NCI-H748 (cell line): ENCODE results near the gene GP1BB.
"Not testable (repeated sequence)": the region's sequence is repeated elsewhere in the genome, so short reads cannot be mapped to it uniquely, and the experiment has no call there.

Experiments
- DNase-seq: peaks from one replicate; lab custom pipeline; 2025; ENCODE audit not compliant: unreplicated experiment; lab: John Stamatoyannopoulos, UW

Gene GP1BB

DNA sequence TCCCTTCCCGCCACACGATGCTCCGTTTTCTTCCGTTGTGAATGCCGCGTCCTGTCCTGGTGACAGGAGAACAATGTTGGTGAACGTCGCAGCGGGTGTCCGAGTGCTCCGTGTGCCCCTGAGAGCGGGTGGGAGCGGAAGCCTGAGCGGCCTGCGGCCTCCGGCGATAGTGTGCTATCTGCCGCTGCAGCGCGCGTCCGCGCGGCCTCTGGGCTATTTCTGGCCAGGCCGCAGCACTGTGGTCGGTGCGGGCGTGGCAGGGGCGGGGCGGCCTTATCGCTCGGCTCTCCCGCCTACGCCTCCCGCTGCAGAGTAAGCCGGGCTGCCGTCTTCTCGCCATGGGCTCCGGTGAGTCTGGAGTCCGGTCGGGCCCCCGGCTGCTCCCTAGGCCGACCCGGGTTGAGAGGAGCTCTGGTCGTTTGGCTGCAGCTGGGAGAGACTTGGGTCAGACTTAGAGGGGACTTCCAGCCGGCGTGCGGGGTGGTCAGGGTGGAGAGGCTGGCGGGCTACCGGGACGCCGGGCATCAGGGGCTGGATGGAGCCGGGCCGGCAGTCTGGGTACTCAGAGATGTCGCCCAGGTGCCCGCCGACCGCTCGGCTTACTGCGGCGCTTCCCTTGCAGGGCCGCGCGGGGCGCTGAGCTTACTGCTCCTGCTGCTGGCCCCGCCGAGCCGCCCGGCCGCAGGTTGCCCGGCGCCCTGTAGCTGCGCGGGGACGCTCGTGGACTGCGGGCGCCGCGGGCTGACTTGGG is at the start of gene GP1BB:
Gene GP1BB (plus strand): TSS at position 308 of the 751 bp plus-strand sequence. CDS start 31 bp downstream, at position 339.
- peak; percentile 63 for DNase-seq

DNA sequence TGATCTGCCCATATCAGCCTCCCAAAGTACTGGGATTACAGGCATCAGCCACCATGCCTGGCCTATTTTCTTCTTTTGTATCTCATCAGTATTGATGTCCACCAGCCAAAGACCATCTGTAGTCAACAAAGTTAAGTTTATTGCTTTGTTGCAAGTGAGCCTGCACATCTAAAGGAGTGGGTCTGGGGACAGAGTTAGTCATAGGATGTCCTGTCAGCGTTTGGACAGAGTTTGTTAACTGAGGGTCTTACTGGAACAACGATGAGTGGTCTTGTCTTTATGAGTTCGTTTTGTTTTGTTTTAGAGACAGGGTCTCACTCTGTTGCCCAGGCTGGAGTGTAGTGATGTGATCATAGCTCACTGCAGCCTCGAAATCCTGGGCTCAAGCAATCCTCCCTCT is 49.7 kb upstream of the GP1BB start:
- DNase-seq = no peak

DNA sequence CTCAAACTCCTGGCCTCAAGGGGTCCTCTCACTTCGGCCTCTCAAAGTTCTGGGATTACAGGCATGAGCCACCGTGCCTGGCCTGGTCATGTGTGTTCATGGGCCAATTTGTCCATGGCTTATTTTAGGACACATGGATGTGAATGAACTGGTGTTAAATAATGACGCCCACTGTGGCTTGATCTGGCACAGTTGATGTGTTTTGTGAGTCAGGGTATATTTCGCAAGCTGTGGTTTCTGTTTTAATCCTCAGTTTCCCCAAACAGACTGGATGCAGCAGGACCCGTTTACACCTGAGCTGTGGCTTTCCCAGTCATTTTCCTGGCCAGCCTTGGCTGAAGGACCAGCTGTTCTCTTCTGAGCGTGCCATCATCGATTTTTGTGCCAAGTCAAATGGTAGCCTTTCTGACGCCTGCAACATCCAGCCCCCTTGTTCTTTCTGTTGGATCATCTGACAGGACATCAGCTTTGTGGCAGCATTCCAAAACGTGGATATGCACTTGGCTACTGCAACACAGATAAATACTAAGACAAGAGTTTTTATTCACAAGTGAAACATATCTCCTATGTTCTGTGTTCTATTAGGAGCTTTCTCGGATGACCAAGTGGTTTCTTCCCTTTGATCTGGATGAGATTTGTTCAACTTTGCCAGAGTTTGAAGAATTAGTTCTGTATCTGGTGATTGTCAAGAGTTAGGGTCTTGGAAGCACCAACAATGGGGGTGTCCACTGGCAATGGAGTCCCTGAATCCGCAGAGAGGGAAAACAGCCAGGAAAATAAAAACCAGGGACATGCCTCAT is 49.0 kb upstream of the GP1BB start:
- no peak for DNase-seq

DNA sequence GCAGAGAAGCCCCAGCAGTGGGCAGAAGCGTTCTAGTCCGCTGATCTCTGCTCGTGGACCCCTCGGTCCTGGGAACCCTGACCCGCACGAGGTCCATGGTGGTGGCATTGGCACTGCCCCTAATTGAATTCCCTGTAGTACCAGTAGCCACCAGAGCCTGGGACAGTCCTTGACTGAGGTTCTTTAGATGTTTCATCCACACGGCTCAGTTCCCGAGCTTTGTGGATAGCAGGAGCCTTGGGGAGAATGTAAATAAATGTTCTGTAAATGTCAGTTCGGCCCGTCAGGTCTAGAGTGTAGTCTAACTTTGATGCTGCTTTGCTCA is 48.4 kb upstream of the GP1BB start:
- DNase-seq = no peak

DNA sequence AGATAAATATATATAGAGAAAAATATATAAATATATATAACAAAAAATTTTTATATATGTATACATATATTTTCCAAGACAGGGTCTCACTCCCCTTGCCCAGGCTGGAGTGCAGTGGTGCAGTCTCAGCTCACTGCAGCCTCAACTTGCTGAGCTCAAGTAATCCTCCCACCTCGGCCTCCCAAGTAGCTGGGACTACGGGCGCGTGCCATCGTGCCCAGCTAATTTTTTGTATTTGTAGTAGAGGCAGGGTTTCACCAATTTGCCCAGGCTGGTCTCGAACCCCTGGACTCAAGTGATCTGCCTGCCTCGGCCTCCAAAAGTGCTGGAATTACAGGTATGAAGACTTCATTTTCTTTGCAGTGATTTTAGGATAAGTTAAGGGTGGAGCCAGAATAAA is 47.9 kb upstream of the GP1BB start:
- DNase-seq = no peak

DNA sequence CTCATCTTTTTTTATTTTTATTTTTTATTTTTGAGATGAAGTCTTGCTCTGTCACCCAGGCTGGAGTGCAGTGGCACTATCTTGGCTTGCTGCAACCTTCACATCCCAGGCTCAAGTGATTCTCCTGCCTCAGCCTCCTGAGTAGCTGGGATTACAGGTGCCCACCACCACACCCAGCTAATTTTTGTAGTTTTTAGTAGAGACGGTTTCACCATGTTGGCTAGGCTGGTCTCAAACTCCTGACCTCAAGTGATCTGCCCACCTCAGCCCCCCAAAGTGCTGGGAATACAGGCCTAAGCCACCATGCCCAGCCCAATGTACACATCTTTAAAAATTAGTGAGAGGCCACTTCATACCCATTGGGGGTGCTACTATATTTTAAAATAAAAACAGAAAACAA is 46.9 kb upstream of the GP1BB start:
- not testable (repeated sequence) for DNase-seq

DNA sequence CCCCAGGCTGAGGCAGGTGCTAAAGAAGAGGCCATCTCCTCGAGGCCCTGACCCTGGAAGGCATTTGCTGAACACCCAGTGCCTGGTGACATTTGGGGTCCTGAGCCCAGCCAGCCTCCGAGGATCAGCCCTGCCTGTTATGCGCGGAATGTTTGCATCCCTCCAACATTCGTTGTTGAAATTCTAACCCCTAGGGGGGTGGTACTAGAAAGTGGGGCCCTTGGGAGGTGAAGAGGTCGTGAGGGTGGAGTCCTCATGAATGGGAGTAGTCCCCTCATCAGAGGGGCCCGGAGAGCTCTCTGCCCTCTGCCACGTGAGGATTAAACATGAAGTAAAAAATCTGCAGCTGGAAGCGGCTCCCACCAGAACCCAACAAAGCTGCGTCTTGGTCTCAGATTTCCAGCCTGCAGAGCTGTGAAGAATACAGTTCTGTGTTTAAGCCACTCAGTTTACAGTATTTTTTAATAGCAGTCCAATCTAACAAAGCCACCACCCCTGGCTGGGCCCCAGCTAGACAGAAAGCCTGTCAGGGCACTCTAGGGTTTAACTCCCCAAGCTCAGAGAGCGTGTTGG is 44.3 kb upstream of the GP1BB start:
- no peak for DNase-seq

DNA sequence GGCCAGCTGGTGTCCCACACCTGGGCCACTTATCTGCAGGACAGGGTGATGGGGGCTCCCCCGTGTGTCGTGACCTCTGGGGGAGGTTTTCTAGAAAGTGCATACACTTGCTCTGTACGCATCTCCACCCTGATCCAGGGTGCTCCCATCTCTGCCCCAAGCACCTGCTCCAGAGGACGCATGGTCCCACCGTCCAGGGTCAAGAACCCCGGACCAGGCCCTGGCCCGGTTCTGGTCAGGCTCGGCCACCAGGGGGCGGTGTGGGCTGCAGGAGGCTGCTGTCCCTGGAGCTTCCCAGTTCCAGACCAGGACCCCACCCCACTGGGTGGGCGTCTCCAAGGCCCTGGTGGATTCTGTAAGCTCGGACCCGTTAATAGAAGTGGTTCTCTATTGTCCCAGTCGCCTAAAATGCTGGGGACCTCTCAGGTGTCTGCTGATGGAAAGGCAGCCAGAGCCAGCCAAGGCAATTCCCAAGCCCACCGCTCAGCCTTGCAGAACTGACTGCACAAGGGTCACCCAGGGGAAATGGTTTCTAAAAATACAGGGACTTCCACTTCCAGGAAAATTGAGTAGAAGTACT is 43.7 kb upstream of the GP1BB start:
- DNase-seq = peak; percentile 5

DNA sequence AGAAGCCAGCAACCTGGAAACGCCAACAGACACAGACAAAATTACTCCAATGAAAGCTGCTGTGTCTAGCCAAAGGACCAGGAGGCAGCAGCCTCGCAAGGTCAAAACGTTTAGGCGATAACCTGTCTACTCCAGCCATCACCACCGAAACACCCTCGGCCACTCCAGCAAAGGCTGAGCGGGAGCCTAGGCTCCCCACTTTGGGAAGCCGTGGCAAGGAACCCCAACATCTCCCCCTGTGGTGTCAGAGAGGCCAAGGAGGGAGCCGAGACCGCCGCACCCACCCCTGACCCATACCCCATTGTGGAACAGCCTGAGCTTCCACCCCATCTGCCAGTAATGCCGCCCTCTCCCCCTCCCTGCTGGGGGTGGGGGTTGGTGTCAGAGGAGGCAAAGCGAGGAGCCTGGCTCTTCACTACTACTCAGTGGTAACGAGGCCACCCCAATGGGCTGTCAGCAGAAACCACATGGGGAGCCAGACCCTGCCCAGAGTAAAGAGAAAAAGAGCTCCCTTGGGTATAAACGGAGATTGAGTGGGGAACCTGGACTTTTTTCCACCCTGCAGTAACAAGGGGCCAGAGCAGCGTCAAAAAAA is 43.0 kb upstream of the GP1BB start:
- no peak for DNase-seq

DNA sequence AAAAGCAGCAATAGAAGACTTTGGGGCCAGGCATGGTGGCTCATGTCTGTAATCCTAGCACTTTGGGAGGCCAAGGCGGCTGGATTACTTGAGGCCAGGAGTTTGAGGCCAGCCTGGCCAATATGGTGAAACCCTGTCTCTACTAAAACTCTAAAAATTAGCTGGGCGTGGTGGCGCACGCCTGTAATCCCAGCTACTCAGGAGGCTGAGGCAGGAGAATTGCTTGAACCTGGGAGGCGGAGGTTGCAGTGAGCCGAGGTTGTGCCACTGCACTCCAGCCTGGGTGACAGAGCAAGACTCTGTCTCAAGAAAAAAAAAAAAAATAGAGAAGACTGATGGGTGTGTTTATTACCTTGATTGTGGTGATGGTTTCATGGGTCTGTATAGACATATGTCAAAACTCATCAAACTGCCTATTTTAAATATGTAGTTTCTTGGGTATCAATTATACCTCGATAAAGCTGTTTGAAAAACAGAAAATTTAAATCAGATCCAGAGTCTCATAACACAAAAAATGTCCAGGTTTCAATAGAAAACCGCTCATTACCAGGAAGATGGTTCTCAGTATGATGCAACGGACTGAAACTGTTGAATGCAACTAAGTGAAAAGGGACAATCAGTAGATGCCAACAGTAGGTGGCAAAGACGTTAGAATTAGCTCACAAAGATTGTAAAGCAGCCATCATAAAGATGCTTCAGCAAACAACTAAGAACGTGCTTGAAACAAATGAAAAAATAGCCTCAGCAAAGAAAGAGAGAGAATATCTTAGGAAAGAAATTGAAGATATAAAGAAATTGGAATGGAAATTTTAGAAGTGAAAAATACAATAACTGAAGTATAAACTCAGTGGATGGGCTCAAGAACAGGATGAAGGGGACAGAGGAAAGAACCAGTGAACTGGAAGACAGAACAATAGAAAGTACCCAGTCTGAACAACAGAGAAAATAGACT is 42.2 kb upstream of the GP1BB start:
- no peak for DNase-seq

DNA sequence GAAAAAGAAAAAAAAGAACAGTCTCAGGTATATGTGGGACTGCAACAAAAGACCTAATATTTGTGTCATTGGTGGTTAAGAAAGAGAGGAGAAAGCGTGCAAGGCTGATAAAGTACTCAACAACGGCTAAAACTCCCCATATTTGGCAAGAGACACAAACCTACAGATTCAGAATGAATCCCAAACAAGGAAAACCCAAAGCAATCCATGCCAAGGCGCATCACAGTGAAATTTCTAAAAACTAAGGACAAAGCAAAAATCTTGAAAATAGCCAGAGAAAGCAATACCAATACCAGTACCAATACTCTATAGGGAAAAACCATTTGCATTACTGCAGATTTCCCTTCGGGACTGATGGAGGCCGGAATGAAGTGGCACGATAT is 41.5 kb upstream of the GP1BB start:
- no peak for DNase-seq

DNA sequence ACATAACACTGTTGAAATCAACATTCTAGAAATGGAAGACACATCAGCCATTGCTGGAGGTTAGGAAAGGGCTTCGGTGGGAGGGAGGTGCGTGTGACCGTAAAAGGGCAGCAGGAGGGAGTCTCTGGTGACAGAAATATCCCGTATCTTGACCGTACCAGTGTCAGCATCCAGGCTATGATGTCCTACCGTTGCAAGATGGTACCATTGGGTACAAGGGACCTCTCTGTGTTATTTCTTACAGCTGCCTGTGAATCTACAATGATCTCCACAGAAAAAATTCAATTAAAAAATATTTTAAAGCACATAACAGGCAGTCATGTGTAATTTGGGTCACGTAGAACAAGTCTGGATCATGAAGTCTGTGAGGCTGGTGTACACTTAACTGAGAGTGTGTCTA is 36.4 kb upstream of the GP1BB start:
- DNase-seq = no peak

DNA sequence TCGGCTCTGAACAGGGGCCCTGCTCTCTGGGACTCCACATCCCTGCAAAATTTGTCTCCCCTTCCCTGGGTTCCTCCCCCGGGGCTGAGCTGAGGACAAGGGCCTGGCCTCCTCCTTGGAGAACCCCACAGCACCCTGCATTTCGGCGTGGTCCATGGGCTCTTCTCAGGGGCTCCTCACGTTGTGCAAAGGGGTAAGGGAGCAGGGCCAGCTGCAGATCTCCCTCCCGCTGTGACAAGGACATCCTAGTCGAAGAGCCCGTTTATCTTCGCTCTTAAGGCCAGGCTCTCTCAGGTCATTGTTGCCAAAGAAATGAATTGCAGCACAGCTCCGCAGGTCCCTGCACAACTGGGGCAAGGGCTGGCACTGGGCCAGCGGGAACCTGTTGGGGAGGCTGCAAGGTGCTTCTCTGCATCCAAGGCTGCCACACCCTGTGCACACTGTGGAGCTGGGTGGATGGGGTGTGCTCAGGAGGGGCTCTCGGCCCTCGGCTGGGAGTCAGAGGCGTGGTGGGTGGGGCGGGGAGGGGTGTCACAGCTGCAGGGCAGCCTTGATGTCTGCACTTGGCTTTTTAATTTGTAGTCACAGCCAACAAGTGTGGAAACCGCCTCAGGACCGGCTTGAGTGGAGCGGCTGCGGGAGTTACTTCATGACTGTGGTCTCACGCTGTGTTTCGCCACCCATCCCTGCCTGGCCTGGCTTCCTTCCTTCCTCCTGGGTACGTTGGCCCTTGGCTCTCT is 35.6 kb upstream of the GP1BB start:
- DNase-seq = peak; percentile 71

DNA sequence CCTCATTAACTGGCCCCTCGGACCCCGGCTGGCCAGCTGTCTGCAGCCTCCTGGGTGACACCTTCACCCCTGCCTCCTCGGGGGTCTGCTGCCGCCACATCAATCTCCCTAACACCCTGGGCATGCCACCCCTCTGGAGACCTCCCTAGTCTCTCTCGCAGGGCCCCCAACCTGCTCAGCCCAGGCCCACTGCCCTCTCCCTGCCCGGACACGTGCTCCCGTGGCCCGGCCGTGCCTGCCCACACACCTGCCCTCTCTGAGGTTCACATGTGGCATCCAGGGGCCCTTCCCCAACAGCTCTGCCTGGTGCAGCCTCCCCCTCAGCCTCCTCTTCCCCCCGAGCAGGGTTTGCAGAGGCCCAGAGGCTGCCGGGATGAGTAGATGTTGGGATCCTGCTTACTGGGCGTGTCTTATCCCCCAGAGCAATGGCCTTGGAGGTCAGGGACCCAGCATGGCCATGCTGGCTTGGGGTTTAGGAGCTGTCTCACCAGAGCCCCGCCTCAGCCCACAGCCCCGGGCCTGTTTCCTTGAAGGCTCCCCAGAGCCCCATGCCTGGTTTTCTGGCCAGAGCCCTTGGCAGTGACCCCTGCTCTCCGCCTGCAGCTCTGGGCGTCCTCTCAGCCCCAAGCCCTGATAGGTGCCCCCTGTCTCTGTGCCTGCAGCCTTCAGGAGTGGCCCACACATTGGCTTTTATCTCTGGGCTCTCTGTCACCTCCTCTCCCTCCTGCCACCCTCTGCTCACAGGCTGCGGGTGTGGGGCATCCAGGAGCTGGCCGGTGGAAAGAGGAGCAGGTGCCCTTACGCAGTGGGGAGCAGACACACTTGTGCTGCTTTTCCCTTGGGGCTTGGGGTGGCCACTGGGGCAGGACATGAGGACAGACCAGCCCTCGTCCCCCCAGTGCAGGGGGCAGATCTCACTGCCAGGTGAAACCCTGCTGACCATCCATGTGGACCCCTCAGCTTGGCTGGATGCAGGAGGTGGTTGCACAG is 34.7 kb upstream of the GP1BB start:
- DNase-seq = no peak

DNA sequence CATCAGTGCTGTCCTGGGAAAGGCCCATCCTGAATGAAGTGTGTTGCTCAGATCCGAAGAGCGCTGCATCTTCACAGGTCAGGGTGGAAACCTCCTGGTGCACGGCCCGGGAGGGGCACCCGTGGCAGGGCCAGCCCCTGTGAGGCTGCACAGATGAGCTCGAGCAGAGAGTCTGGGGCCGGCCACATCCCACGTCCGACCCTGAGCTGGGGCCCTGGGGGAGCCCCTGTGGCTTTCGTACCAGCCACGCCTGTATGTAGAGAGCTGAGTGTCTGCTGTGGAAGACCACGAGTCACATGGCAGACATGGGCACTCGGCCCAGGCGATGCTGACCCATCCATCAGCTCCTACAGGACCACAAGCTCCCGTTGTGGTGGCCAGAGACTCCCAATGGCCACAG is 33.9 kb upstream of the GP1BB start:
- no peak for DNase-seq

DNA sequence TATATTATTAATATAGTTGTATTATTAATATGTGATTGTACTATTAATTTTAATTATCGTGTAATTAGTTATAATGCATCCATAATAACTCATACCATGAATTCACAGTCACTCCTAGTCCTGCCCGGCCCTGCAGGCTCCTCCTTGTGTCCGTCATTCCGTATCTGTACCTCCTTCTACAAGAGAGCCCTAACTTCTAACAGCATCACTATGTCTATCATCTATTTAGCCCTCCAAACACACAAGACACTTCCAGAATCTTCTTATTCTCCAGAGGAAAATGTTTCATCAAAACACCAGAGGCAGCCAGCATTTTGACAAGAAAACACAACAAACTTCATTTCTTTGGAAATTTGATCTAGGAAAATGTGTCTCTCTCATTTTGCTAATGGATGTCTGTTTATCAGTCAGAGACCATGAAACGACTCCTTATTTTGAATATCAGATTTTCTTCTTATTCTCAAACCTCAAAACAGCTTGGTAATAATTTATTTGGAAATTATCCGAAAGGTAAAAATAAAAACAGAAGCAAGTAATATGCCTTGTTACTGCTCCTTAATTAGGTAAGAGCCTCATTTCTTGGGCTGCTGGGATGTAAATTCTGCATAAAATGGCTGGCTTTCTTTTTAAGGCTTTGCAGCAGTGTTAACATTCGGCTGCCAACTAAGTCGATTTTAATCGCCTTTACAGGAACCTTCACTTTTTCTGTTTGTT is 32.2 kb upstream of the GP1BB start:
- no peak for DNase-seq

DNA sequence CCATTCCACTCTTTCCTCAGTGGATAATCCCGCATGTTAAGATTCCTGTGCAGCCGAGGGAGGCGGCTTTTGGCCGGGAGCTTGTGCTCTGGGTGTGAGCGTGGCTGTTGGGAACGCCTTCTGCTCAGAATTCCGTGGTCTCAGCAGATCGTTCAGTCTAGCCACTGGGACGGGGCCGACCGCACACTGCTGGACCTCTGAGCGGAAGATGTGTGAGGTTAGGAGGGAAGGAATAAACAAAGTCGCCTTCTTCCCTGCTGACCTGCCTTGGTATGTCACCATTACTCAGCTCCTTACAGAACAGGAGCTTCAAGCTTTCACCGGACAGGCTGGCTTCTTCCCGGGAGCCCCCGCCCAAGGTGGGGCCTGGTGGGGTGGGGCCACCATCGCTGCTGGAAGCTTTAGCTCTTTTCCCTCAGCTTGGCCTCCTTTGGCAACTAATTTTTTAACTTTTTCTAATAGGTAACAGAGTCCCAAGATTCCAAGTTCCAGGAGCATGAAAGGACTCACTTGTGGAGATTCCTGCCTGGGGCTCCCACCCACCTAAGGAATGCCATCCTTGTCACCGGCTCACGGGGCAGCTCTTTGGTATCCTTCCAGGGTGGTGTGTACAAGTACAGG is 31.5 kb upstream of the GP1BB start:
- no peak for DNase-seq
